K562 (cell line): Measurements from ENCODE around the gene CRABP2. TPM values are rescaled to one million over a fixed set of nuclear protein-coding genes. Genes with fewer than 3 reads are reported as not detected.

Source experiments
- ATAC-seq: fragments of 200-7000 bp; cut with Tn5 transposase; 3 replicates; pipeline ENCODE4 v1.9.1; 2020; ENCODE audit warnings: moderate library complexity
- BruUV-seq: library from RNA; stranded (reverse); fragments of 400-500 nt; replicated peaks from 2 replicates; lab custom pipeline; 2021; lab: Mats Ljungman, UMichigan
- CTCF ChIA-PET: fragments of 300-600 bp; formaldehyde crosslinking; extraction: SDS; loops from one replicate; lab custom pipeline; 2021; ENCODE audit warnings: low intra/inter-chr PET ratio; lab: Yijun Ruan, JAX
- POLR2A ChIA-PET: fragments of 300-600, 350-650 bp; sonication (Branson Sonifier 250); formaldehyde crosslinking; extraction: SDS; loops from one replicate; lab custom pipeline; 2021; ENCODE audit warnings: antibody characterized with exemption, inconsistent platforms; lab: Yijun Ruan, JAX
- DNase-seq, 4 experiments: peaks; one replicate each; pipeline versions ENCODE4 v3.0.0 to v3.0.0-alpha.2; 2011 to 2018; ENCODE audit warnings: low spot score in 3 of 4, mixed read lengths in 3 of 4; ENCODE audit errors: extremely low read depth in 1 of 4
- FAIRE-seq: peaks from 2 replicates; lab custom pipeline; 2011; peaks lifted over from hg19 to GRCh38; lab: Jason Lieb, UNC
- H2AFZ ChIP-seq: 2 replicates; pipeline ENCODE4 v1.6.0; 2011; ENCODE audit warnings: low read depth, low read length, control low read depth, inconsistent platforms
- H3K27ac ChIP-seq: fragments of 200-600 bp; 3 replicates; pipeline ENCODE4 v1.8.0; 2011; ENCODE audit warnings: low read depth, mild to moderate bottlenecking, control low read depth, inconsistent platforms, low read length, moderate library complexity, mixed read lengths; ENCODE audit errors: extremely low read depth
- H3K27me3 ChIP-seq, 2 experiments: fragments of 300-600 bp in 1 of 2; 2 replicates in 1 of 2; 3 replicates in 1 of 2; pipeline versions ENCODE4 v1.6.0 to v1.8.0; 2011; ENCODE audit warnings: inconsistent platforms in 2 of 2, low read length in 2 of 2, mild to moderate bottlenecking in 1 of 2, mixed read lengths in 1 of 2, moderate library complexity in 1 of 2; ENCODE audit not compliant: control insufficient read depth in 2 of 2, insufficient read depth in 2 of 2
- H3K36me3 ChIP-seq: fragments of 300-600 bp; 3 replicates; pipeline ENCODE4 v1.8.0; 2011; ENCODE audit warnings: mild to moderate bottlenecking, low read length, inconsistent platforms; ENCODE audit not compliant: control insufficient read depth, insufficient read depth
- H3K4me1 ChIP-seq, 2 experiments: fragments of 200-600 bp in 1 of 2; replicated peaks in 1 of 2; 2 replicates in 1 of 2; 3 replicates in 1 of 2; pipeline versions ENCODE4 v1.5.1 to v1.8.0; 2011; ENCODE audit warnings: inconsistent platforms in 2 of 2, low read length in 2 of 2, mild to moderate bottlenecking in 1 of 2, mixed read lengths in 1 of 2, moderate library complexity in 1 of 2; ENCODE audit not compliant: control insufficient read depth in 2 of 2, insufficient read depth in 2 of 2
- H3K4me2 ChIP-seq: 2 replicates; pipeline ENCODE4 v1.6.1; 2011; ENCODE audit warnings: low read length, control low read depth, inconsistent platforms, mixed read lengths; ENCODE audit not compliant: insufficient read depth
- H3K4me3 ChIP-seq: fragments of 200-600 bp; sonication (generic), shearing (Covaris generic); 2 replicates; pipeline ENCODE4 v1.5.1; 2016; ENCODE audit warnings: control low read depth, inconsistent platforms
- H3K79me2 ChIP-seq: fragments of 200-600 bp; 3 replicates; pipeline ENCODE4 v1.8.0; 2011; ENCODE audit warnings: low read length, inconsistent platforms; ENCODE audit not compliant: control insufficient read depth, insufficient read depth
- H3K9ac ChIP-seq, 2 experiments: 2 replicates each; pipeline versions ENCODE4 v1.6.0 to v1.6.1; 2011; ENCODE audit warnings: low read depth in 2 of 2, low read length in 2 of 2, control low read depth in 1 of 2, inconsistent platforms in 1 of 2, mild to moderate bottlenecking in 1 of 2, mixed read lengths in 1 of 2; ENCODE audit not compliant: insufficient read depth in 1 of 2
- H3K9me1 ChIP-seq: one replicate; pipeline ENCODE4 v1.6.0; 2011; ENCODE audit warnings: inconsistent platforms, mild to moderate bottlenecking, low read length, moderate library complexity; ENCODE audit not compliant: control insufficient read depth, insufficient read depth
- H3K9me3 ChIP-seq: replicated peaks from 2 replicates; pipeline ENCODE4 v1.5.1; 2011; ENCODE audit warnings: low read depth, low read length, inconsistent platforms; ENCODE audit not compliant: control insufficient read depth, insufficient read depth
- H4K20me1 ChIP-seq: replicated peaks from 2 replicates; pipeline ENCODE4 v1.6.1; 2011; ENCODE audit warnings: low read length, inconsistent platforms, mixed read lengths; ENCODE audit not compliant: control insufficient read depth, insufficient read depth
- ARID1B ChIP-seq: fragments of 450-650 bp; IDR thresholded peaks from 2 replicates; pipeline ENCODE4 v1.6.1; 2016; ENCODE audit warnings: antibody characterized with exemption, mild to moderate bottlenecking, inconsistent platforms
- GATAD2B ChIP-seq: fragments of 450-650 bp; IDR thresholded peaks from 2 replicates; pipeline ENCODE4 v1.6.1; 2017; ENCODE audit warnings: mild to moderate bottlenecking, borderline replicate concordance
- MCM2 ChIP-seq: fragments of 450-650 bp; IDR thresholded peaks from 2 replicates; pipeline ENCODE4 v1.6.1; 2017; ENCODE audit warnings: low read depth, mild to moderate bottlenecking
- ZBTB40 ChIP-seq, 2 experiments: fragments of 450-650 bp in 1 of 2; sonication (generic) in 1 of 2; formaldehyde crosslinking in 1 of 2; IDR thresholded peaks; 2 replicates each; pipeline versions ENCODE4 v1.7.1 to v1.9.0; 2016 to 2022; ENCODE audit warnings: inconsistent platforms in 1 of 2, mild to moderate bottlenecking in 1 of 2, missing genetic modification reagents in 1 of 2
- WGBS: fragments of 100-300 bp; shearing (Covaris generic); methylation state at CpG from one replicate; pipeline ENCODE4 v1.1.6; 2016; ENCODE audit warnings: low coverage, mixed read lengths; ENCODE audit not compliant: insufficient coverage; ENCODE audit errors: missing lambda C conversion rate; 5-methylcytosine and 5-hydroxymethylcytosine counted together
- in situ Hi-C: fragments of 300-500 bp; cut with MboI; formaldehyde crosslinking; loops from 4 replicates; pipeline ENCODE4 v1.15.0; 2018; ENCODE audit warnings: inconsistent platforms, mixed read lengths
- intact Hi-C: fragments of 100-400 bp; cut with micrococcal nuclease; formaldehyde crosslinking; loops from 2 replicates; pipeline ENCODE4 v1.14.2; 2022
- polyA plus RNA-seq, 8 experiments: library from polyadenylated mRNA; depleted of rRNA in 4 of 8; stranded (reverse) in 5 of 8; unstranded in 3 of 8; fragments of >200 nt; fragmentation: Nextera tagmentation in 2 of 8; fragmentation: Illumina TruSeq in 1 of 8; extraction: Ambion mirVana in 2 of 8; extraction: Trizol in 1 of 8; gene quantifications; 2 replicates each; pipeline versions ENCODE4 v1.2.1 to v1.2.3, GENCODE V29; 2011 to 2014; ENCODE audit warnings: inconsistent platforms in 1 of 8, missing spikeins in 1 of 8
- total RNA-seq, 7 experiments: library from RNA; depleted of rRNA in 6 of 7; stranded (reverse); fragments of >200 nt in 6 of 7; fragmentation: Illumina TruSeq in 2 of 7; extraction: Trizol in 2 of 7; gene quantifications; 2 replicates each; pipeline versions ENCODE4 v1.2.1 to v1.2.3, GENCODE V29; 2011 to 2021; ENCODE audit warnings: low replicate concordance in 1 of 7
- TF ChIP-seq, protein P1 (sequence below), 2 experiments: fragments of 450-650 bp; IDR thresholded peaks; 2 replicates each; pipeline ENCODE4 v1.6.1; 2018; ENCODE audit warnings: mild to moderate bottlenecking in 2 of 2, low read depth in 1 of 2; ENCODE audit not compliant: partially characterized antibody in 2 of 2
- TF ChIP-seq, protein P2 (sequence below): sonication (generic); formaldehyde crosslinking; IDR thresholded peaks from 2 replicates; pipeline ENCODE4 v1.9.0; 2022; ENCODE audit warnings: mild to moderate bottlenecking, missing genetic modification reagents

Gene CRABP2
- total and polyA plus RNA-seq, 9 of the 15 experiments (the other 6 are each of a cell fraction or from before 2014, with no cell fraction given): 0.30 to 2.5 (median 0.82) TPM

DNA sequence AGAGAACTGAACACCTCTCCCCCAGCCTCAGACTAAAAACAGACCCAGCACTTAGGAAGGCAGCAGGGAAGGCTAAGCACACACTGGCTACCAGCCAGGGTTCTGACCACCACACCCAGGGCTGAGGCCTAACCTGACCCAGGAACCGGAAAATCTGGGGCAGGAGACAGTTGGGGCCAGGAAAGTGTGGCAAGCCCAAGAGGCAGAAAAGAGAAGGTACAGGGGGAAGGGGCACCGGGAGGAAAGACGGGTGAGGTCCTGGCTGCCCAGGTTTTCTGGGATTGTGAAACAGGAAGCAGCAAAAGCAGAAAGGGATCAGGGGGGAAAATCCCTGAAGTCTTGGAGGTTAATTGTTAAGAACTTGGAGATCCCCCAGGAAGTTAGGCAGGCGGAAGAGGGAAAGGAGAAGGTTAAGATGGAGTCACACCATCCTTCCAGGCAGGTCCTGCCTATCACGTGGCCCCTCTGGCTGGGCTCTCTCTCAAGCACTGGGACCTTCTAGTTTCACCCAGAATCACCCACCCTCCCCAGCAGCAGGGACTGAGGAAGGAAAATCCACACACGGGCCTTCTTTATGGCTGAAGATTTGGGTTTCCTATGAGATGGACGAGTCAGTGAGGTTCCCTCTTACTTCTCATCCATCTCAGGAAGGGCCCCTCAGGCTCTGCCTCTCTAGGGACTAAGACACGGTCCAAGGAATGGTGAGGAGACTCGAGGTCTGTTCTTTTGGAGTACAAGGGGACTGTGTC is 43.5 kb upstream of the CRABP2 start:
- H3K9ac ChIP-seq: peak overlapping the region; percentile 94 to 96
- peaks cover 34 to 44% of the 10 kb centered on the region in 2 experiments for H3K4me1 ChIP-seq
- H3K9me3 ChIP-seq: no peaks in the 10 kb centered on the region
- WGBS: 3% methylated on average over 8 of the region's 9 CpGs
- peaks cover 93% of the 10 kb centered on the region for H3K79me2 ChIP-seq
- H4K20me1 ChIP-seq: peaks cover 26% of the 10 kb centered on the region
- H3K36me3 ChIP-seq: peaks cover 53% of the 10 kb centered on the region
- ATAC-seq (peak; percentile 12), FAIRE-seq (peak; percentile 49), DNase-seq (peak in 1 of 4 experiments; percentile 73)
- H3K9me1 ChIP-seq: no peaks in the 10 kb centered on the region
- peak overlapping the region; percentile 89 for H3K27ac ChIP-seq
- H3K4me3 ChIP-seq: peak overlapping the region; percentile 95
- in situ Hi-C loops: loop anchor here (25.0 kb wide), 1 partner anchor 1437 kb away; the partner anchor contains the start of genes FDPS, PKLR and RUSC1
- BruUV-seq: no TSS peak
- no peak overlapping the region for H2AFZ ChIP-seq
- H3K27me3 ChIP-seq: no peaks in the 10 kb centered on the region
- intact Hi-C loops: no loop called here
- ChIA-PET CTCF (no interaction called here), POLR2A (no interaction called here)
- peak overlapping the region; percentile 97 for H3K4me2 ChIP-seq
- TF ChIP-seq, protein P1, sequence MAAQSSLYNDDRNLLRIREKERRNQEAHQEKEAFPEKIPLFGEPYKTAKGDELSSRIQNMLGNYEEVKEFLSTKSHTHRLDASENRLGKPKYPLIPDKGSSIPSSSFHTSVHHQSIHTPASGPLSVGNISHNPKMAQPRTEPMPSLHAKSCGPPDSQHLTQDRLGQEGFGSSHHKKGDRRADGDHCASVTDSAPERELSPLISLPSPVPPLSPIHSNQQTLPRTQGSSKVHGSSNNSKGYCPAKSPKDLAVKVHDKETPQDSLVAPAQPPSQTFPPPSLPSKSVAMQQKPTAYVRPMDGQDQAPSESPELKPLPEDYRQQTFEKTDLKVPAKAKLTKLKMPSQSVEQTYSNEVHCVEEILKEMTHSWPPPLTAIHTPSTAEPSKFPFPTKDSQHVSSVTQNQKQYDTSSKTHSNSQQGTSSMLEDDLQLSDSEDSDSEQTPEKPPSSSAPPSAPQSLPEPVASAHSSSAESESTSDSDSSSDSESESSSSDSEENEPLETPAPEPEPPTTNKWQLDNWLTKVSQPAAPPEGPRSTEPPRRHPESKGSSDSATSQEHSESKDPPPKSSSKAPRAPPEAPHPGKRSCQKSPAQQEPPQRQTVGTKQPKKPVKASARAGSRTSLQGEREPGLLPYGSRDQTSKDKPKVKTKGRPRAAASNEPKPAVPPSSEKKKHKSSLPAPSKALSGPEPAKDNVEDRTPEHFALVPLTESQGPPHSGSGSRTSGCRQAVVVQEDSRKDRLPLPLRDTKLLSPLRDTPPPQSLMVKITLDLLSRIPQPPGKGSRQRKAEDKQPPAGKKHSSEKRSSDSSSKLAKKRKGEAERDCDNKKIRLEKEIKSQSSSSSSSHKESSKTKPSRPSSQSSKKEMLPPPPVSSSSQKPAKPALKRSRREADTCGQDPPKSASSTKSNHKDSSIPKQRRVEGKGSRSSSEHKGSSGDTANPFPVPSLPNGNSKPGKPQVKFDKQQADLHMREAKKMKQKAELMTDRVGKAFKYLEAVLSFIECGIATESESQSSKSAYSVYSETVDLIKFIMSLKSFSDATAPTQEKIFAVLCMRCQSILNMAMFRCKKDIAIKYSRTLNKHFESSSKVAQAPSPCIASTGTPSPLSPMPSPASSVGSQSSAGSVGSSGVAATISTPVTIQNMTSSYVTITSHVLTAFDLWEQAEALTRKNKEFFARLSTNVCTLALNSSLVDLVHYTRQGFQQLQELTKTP (IDR thresholded peaks at IDR 0.05; ENCODE audit: low read depth in 1 of 2, partially characterized antibody in 2 of 2): peak in 1 of 2 experiments; percentile 75
- no peak for TF ChIP-seq ARID1B
- peak; percentile 72 for TF ChIP-seq ZBTB40 (IDR thresholded peaks at IDR 0.05)
- TF ChIP-seq ZBTB40 (CRISPR knock-in tag; IDR thresholded peaks at IDR 0.05): no peak
- no peak for TF ChIP-seq GATAD2B
- TF ChIP-seq, protein P2, sequence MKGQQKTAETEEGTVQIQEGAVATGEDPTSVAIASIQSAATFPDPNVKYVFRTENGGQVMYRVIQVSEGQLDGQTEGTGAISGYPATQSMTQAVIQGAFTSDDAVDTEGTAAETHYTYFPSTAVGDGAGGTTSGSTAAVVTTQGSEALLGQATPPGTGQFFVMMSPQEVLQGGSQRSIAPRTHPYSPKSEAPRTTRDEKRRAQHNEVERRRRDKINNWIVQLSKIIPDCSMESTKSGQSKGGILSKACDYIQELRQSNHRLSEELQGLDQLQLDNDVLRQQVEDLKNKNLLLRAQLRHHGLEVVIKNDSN (CRISPR knock-in tag): peak; percentile 66
- TF ChIP-seq MCM2: no peak
